GM12878 (cell line): ENCODE results near the gene ABHD17C.

Experiments
- CBFB ChIP-seq: IDR thresholded peaks from 2 replicates; pipeline ENCODE4 v1.6.1; 2016; ENCODE audit warnings: antibody characterized with exemption, low read depth
- CEBPB ChIP-seq, 2 experiments: fragments of 150-350 bp in 1 of 2; IDR thresholded peaks; 2 replicates each; pipeline ENCODE4 v1.6.1; 2012 to 2014; ENCODE audit warnings: low read depth in 2 of 2, low read length in 2 of 2, borderline replicate concordance in 1 of 2, inconsistent platforms in 1 of 2
- CTCF ChIP-seq, 3 experiments: IDR thresholded peaks in 2 of 3; conservative IDR thresholded peaks in 1 of 3; 2 replicates each; pipeline ENCODE4 v1.5.1; 2011; ENCODE audit warnings: low read depth in 3 of 3, low read length in 3 of 3, mild to moderate bottlenecking in 3 of 3, control low read depth in 2 of 3, moderate library complexity in 2 of 3, inconsistent platforms in 1 of 3, mixed read lengths in 1 of 3; ENCODE audit not compliant: control insufficient read depth in 2 of 3, insufficient read depth in 1 of 3; ENCODE audit errors: extremely low read depth in 1 of 3
- DPF2 ChIP-seq: fragments of 450-650 bp; IDR thresholded peaks from 2 replicates; pipeline ENCODE4 v1.6.1; 2017; ENCODE audit warnings: mild to moderate bottlenecking
- MXI1 ChIP-seq: fragments of 150-350 bp; IDR thresholded peaks from 2 replicates; pipeline ENCODE4 v1.6.1; 2011; ENCODE audit warnings: low read depth, mild to moderate bottlenecking, inconsistent platforms, low read length, improper control_type of control experiment

GRCh38 chr15:80699981-80700380 lies 4.9 kb downstream of the ABHD17C start:
- TF ChIP-seq CBFB (no peak), DPF2 (no peak), MXI1 (no peak), CEBPB (IDR thresholded peaks at IDR 0.05; ENCODE audit: borderline replicate concordance in 1 of 2, low read depth in 2 of 2, low read length in 2 of 2) (no peak), CTCF (IDR thresholded peaks at IDR 0.05 in 2 of 3, conservative IDR thresholded peaks at IDR 0.05 in 1 of 3; ENCODE audit: control insufficient read depth in 2 of 3, extremely low read depth in 1 of 3, insufficient read depth in 1 of 3, low read depth in 3 of 3, low read length in 3 of 3) (no peak)
